Gastroesophageal sphincter (tissue), 4 donors: ENCODE results near the gene DUSP10. TPM values are rescaled to one million over a fixed set of nuclear protein-coding genes. Genes with fewer than 3 reads are reported as not detected.

Experiments used
- ATAC-seq: fragments of 150-250 bp; one replicate; pipeline ENCODE4 v1.9.1; 2016; ENCODE audit warnings: mild to moderate bottlenecking, moderate library complexity
- H3K27ac ChIP-seq, 4 donors: fragments of 200-600 bp; sonication (generic) in 3 of 4; 1 replicate in 3 of 4; 2 replicates in 1 of 4; pipeline ENCODE4 v1.5.1; 2016 to 2019
- H3K27me3 ChIP-seq: fragments of 200-600 bp; sonication (generic); one replicate; pipeline ENCODE4 v1.5.1; 2019
- H3K36me3 ChIP-seq, 2 donors: fragments of 200-600 bp; sonication (generic); one replicate each; pipeline ENCODE4 v1.5.1; 2019; ENCODE audit warnings: control low read depth in 1 of 2
- H3K4me1 ChIP-seq, 3 donors: fragments of 200-600 bp; sonication (generic); 1 replicate in 2 of 3; 2 replicates in 1 of 3; pipeline ENCODE4 v1.5.1; 2016 to 2019; ENCODE audit warnings: control low read depth in 2 of 3
- H3K4me3 ChIP-seq, 2 donors: fragments of 200-600 bp; sonication (generic); one replicate each; pipeline ENCODE4 v1.5.1; 2019; ENCODE audit warnings: mild to moderate bottlenecking in 1 of 2, moderate library complexity in 1 of 2
- H3K9me3 ChIP-seq, 3 donors: fragments of 200-600 bp; sonication (generic); one replicate each; pipeline ENCODE4 v1.5.1; 2017 to 2019; ENCODE audit warnings: control low read depth in 2 of 3
- CTCF ChIP-seq, 4 experiments: fragments of 200-600 bp in 2 of 4; fragments of 450-650 bp in 2 of 4; sonication (generic) in 1 of 4; IDR thresholded peaks; one replicate each; pipeline ENCODE4 v1.5.1; 2017 to 2019; ENCODE audit warnings: antibody characterized with exemption in 4 of 4, mild to moderate bottlenecking in 2 of 4, moderate library complexity in 2 of 4
- EP300 ChIP-seq: sonication (generic); formaldehyde crosslinking; IDR thresholded peaks from one replicate; pipeline ENCODE4 v1.6.1; 2017; ENCODE audit warnings: antibody characterized with exemption, mild to moderate bottlenecking
- POLR2A ChIP-seq, 2 donors: fragments of 450-650 bp; IDR thresholded peaks; one replicate each; pipeline ENCODE4 v1.6.1; 2017; ENCODE audit warnings: antibody characterized with exemption in 2 of 2, mild to moderate bottlenecking in 2 of 2, moderate library complexity in 1 of 2
- POLR2AphosphoS5 ChIP-seq: sonication (generic); formaldehyde crosslinking; IDR thresholded peaks from one replicate; pipeline ENCODE4 v1.6.1; 2017; ENCODE audit warnings: antibody characterized with exemption
- WGBS, 2 donors: methylation state at CpG; one replicate each; pipeline ENCODE4 v1.1.5; 2018; ENCODE audit warnings: low coverage in 1 of 2; 5-methylcytosine and 5-hydroxymethylcytosine counted together
- total RNA-seq, 4 donors: library from RNA; depleted of rRNA; stranded (reverse); fragments of >200 nt; gene quantifications; one replicate each; pipeline ENCODE4 v1.1.0, GENCODE V29; 2016

Gene DUSP10
- total RNA-seq, 4 donors from 2014 or later: 3.5 to 12.0 (median 5.3) TPM

DNA sequence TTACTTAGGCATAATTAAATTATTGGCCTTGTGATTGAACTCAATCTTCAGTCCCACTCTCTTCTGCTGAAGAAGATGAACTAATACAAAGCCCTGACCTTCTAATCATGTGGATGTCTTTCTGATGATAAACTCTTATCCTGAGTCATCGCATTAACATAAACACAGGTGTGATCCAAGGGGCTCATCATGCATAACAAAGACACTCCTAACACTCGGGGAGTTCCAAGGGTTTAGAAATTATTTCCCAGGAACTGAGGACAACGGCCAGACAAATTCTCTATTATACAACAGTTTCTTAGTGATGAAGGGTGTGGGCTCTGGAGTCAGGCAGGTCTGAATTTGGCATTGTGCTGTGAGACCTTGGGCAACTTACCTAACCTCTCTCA is 18.0 kb downstream of the DUSP10 start:
- H3K27me3 ChIP-seq: no peaks in the 10 kb centered on the region
- H3K27ac ChIP-seq: no peak overlapping the region
- no peaks in the 10 kb centered on the region for H3K9me3 ChIP-seq
- H3K4me3 ChIP-seq: no peak overlapping the region
- ATAC-seq: no peak
- H3K4me1 ChIP-seq: peaks cover 15 to 69% (median 21%) of the 10 kb centered on the region in 3 donors
- WGBS, 2 donors: 43 to 86% methylated on average over 1 to 3 of the region's 3 CpGs
- TF ChIP-seq CTCF (IDR thresholded peaks at IDR 0.05): no peak
- TF ChIP-seq POLR2AphosphoS5: no peak
- no peak for TF ChIP-seq POLR2A (IDR thresholded peaks at IDR 0.05)
- no peak for TF ChIP-seq EP300
- no peaks in the 10 kb centered on the region for H3K36me3 ChIP-seq

DNA sequence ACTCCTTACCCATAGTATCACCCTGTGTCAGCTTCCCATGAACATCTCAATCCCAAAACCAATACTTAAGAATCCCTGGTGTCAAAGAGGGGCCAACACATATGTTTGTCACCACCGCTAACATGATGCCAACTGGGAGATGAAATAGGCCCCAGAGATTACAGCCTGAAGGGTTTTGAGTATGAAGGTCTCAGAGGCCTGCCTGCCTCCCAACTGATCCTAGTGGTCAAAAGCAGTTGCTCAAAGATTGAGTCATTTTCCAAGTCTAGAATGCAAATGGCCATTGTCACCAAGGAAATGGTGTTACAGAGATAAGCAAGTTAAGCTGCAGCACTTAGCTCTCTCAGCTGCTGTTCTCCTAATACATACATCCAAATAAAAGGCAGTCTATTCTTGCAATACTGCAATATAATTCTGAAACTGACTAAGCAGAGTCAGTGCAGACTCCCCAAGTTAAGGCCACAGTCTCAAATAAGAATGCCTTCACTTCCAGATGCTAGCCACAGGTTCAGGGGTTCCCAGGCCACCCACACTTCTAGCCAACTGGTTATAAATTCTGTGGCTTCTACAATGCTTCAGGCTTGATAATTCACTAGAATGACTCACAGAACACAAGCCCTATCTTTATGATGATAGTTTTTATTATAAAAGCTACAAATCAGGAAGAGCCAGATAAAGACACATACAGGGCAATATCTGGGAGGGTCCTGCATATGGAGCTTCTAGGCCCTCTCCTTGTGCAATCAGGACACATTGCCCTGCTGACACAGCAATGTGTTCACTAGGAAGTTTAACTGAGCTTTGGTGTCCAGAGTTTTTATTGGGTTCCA is 18.7 kb downstream of the DUSP10 start:
- H3K4me1 ChIP-seq: peaks cover 14 to 69% (median 27%) of the 10 kb centered on the region in 3 donors
- no peak overlapping the region for H3K27ac ChIP-seq
- WGBS, 2 donors: 86 to 89% methylated on average over 1 of the region's 1 CpG
- no peak for ATAC-seq
- no peaks in the 10 kb centered on the region for H3K27me3 ChIP-seq
- no peaks in the 10 kb centered on the region for H3K9me3 ChIP-seq
- H3K36me3 ChIP-seq: no peaks in the 10 kb centered on the region
- TF ChIP-seq POLR2A (IDR thresholded peaks at IDR 0.05): no peak
- no peak for TF ChIP-seq POLR2AphosphoS5
- TF ChIP-seq CTCF (IDR thresholded peaks at IDR 0.05): no peak
- no peak for TF ChIP-seq EP300
- H3K4me3 ChIP-seq: no peak overlapping the region

- Histone ChIP-seq H3K27me3 (no peaks in the 10 kb centered on the region), H3K27ac (peak overlapping the region in 1 of 4 donors; percentile 11), H3K36me3 (no peaks in the 10 kb centered on the region), H3K4me1 (peaks cover 17 to 72% (median 31%) of the 10 kb centered on the region in 3 donors), H3K4me3 (no peak overlapping the region), H3K9me3 (no peaks in the 10 kb centered on the region)
- WGBS, 2 donors: 82 to 85% methylated on average over 2 to 3 of the region's 3 CpGs
- TF ChIP-seq POLR2A (IDR thresholded peaks at IDR 0.05): no peak
- no peak for TF ChIP-seq POLR2AphosphoS5
- TF ChIP-seq CTCF (IDR thresholded peaks at IDR 0.05): no peak
- TF ChIP-seq EP300: no peak
- ATAC-seq: no peak
These were observed 19.5 kb downstream of the DUSP10 start for GRCh38 chr1:221722254-221723017.

DNA sequence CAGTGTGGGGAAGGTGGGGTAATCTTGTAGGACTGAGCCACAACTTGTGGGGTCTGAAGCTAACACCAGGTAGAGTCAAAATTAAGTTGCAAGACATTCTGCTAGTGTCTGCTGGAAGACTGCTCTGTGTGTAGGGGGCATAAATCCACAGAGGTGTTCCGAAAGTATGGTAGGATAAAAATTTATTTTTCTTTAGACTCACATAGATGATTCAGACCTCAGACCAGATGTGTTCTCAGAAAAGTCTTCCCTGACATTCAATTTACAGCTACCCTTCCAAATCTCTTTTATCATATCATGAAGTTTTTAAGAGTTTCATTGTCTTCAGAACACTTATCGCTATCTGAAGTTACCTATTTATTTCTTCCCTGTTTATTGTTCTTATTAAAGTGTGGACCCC is 21.3 kb downstream of the DUSP10 start:
- Histone ChIP-seq H3K36me3 (no peaks in the 10 kb centered on the region), H3K9me3 (no peaks in the 10 kb centered on the region), H3K27ac (no peak overlapping the region), H3K4me1 (peaks cover 11 to 72% (median 38%) of the 10 kb centered on the region in 3 donors), H3K4me3 (no peak overlapping the region), H3K27me3 (no peaks in the 10 kb centered on the region)
- no peak for ATAC-seq
- TF ChIP-seq EP300 (no peak), POLR2A (IDR thresholded peaks at IDR 0.05) (no peak), CTCF (IDR thresholded peaks at IDR 0.05) (no peak), POLR2AphosphoS5 (no peak)
- 100% methylated on average over 1 to 2 of the region's 2 CpGs for WGBS, 2 donors
